ENCODE data around the gene PFDN1. TPM values are rescaled to one million over a fixed set of nuclear protein-coding genes. Genes with fewer than 3 reads are reported as not detected.
"Not testable (repeated sequence)": the region's sequence is repeated elsewhere in the genome, so short reads cannot be mapped to it uniquely, and the experiment has no call there.

Gene PFDN1
- total RNA-seq, 1 donor from 2014 or later: 135 TPM

GRCh38 chr5:140205216-140205615, 97.7 kb downstream of the PFDN1 start:
- no peak for DNase-seq (ENCODE audit: low spot score in 2 of 2)
- Histone ChIP-seq H3K27me3 (no peaks in the 10 kb centered on the region), H3K36me3 (no peaks in the 10 kb centered on the region), H3K4me3 (no peak overlapping the region), H3K27ac (no peak overlapping the region), H3K9me3 (no peaks in the 10 kb centered on the region), H3K4me1 (no peaks in the 10 kb centered on the region)
- intact Hi-C loops (cut with DNase I): no loop called here
- no peak for TF ChIP-seq CTCF (IDR thresholded peaks at IDR 0.05)

GRCh38 chr5:140202610-140203009, 100.3 kb downstream of the PFDN1 start:
- intact Hi-C loops (cut with DNase I): no loop called here
- no peak for TF ChIP-seq CTCF (IDR thresholded peaks at IDR 0.05)
- no peaks in the 10 kb centered on the region for H3K36me3 ChIP-seq
- H3K27me3 ChIP-seq: no peaks in the 10 kb centered on the region
- no peak overlapping the region for H3K4me3 ChIP-seq
- H3K4me1 ChIP-seq: no peaks in the 10 kb centered on the region
- no peak for DNase-seq (ENCODE audit: low spot score in 2 of 2)
- H3K9me3 ChIP-seq: no peaks in the 10 kb centered on the region
- H3K27ac ChIP-seq: no peak overlapping the region

- no peak for DNase-seq (ENCODE audit: low spot score in 2 of 2)
- intact Hi-C loops (cut with DNase I): no loop called here
- no peak for TF ChIP-seq CTCF (IDR thresholded peaks at IDR 0.05)
- H3K27ac ChIP-seq: no peak overlapping the region
- H3K4me3 ChIP-seq: no peak overlapping the region
- H3K9me3 ChIP-seq: no peaks in the 10 kb centered on the region
- no peaks in the 10 kb centered on the region for H3K4me1 ChIP-seq
- H3K27me3 ChIP-seq: no peaks in the 10 kb centered on the region
- no peaks in the 10 kb centered on the region for H3K36me3 ChIP-seq
Observed at GRCh38 chr5:140202078-140202477, 100.8 kb downstream of the PFDN1 start.

DNA sequence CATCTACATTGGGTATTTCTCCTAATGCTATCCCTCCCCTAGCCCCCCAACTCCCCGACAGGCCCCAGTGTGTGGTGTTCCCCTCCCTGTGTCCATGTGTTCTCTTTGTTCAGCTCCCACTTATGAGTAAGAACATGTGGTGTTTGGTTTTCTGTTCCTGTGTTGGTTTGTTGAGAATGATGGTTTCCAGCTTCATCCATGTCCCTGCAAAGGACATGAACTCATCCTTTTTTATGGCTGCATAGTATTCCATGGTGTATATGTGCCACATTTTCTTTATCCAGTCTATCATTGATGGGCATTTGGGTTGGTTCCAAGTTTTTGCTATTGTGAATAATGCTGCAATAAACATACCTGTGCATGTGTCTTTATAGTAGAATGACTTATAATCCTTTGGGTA, 104.0 kb downstream of the PFDN1 start:
- DNase-seq (ENCODE audit: low spot score in 2 of 2); intact Hi-C loops (cut with DNase I); H3K36me3 ChIP-seq: not testable (repeated sequence)

GRCh38 chr5:140197023-140197422, 105.9 kb downstream of the PFDN1 start:
- TF ChIP-seq CTCF (IDR thresholded peaks at IDR 0.05): no peak
- intact Hi-C loops (cut with DNase I): no loop called here
- DNase-seq (ENCODE audit: low spot score in 2 of 2): no peak
- Histone ChIP-seq H3K4me3 (no peak overlapping the region), H3K4me1 (no peaks in the 10 kb centered on the region), H3K27me3 (no peaks in the 10 kb centered on the region), H3K9me3 (no peaks in the 10 kb centered on the region), H3K36me3 (peaks cover 0 to 2% of the 10 kb centered on the region in 2 donors), H3K27ac (no peak overlapping the region)

More for the DNA sequence above, 104.0 kb downstream of the PFDN1 start:
- H3K4me1 ChIP-seq, H3K27ac ChIP-seq, H3K9me3 ChIP-seq, H3K4me3 ChIP-seq, H3K27me3 ChIP-seq: not testable (repeated sequence)

DNA sequence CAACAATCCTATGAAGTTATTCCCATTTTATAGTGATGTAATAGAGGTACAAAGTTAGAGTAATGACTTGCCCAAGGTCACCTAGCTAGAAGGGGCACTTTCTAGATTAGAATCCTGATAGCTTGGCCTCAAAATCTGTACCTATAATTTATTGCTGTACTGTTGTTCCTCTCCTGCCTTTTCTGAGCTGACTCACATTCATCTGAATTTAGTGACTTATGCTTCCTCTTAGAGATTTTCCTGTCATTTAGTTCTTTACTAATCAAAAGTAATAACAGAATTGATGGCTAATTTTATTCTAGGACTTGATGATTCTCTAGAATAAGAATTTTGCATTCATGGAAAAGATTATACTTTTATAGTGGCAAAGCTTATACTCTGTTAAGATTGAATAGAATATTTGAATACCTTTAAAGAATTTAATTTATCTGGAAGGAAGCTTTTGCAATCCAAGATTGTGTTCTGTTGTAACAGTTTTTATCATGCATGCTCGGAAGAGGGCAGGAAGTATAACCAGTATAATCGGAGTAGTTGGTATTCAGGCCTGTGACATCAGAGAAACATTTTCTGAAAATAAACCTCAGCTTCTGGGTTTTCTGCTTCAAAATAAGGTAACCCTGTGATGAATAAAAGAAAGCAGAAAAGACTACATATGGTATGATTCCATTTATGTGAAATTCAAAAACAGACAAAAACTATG, 106.6 kb downstream of the PFDN1 start:
- Histone ChIP-seq H3K9me3 (no peaks in the 10 kb centered on the region), H3K4me1 (no peaks in the 10 kb centered on the region), H3K27me3 (no peaks in the 10 kb centered on the region), H3K27ac (no peak overlapping the region), H3K36me3 (peaks cover 0 to 2% of the 10 kb centered on the region in 2 donors), H3K4me3 (no peak overlapping the region)
- intact Hi-C loops (cut with DNase I): no loop called here
- TF ChIP-seq CTCF (IDR thresholded peaks at IDR 0.05): no peak
- DNase-seq (ENCODE audit: low spot score in 2 of 2): no peak

Other genes with a start within 250 kb of the PFDN1 start
- 11.5 TPM for gene PURA, start 189.0 kb downstream of the PFDN1 start, total RNA-seq
- gene IGIP, start 177.2 kb downstream of the PFDN1 start, total RNA-seq: 5.6 TPM
- 66.3 TPM for gene CYSTM1, start 127.9 kb downstream of the PFDN1 start, total RNA-seq
- gene HBEGF, start 43.5 kb upstream of the PFDN1 start, total RNA-seq: 3.0 TPM
- gene SLC4A9, start 57.1 kb upstream of the PFDN1 start, total RNA-seq: not detected
- 73.4 TPM for gene ANKHD1, start 98.7 kb upstream of the PFDN1 start, total RNA-seq
- gene EIF4EBP3, start 244.6 kb upstream of the PFDN1 start, total RNA-seq: 4.0 TPM